NCI-H82 (cell line): ENCODE results near the gene TSPAN32.
"Not testable (repeated sequence)": the region's sequence is repeated elsewhere in the genome, so short reads cannot be mapped to it uniquely, and the experiment has no call there.

Source experiments
- DNase-seq: peaks from one replicate; lab custom pipeline; 2025; lab: John Stamatoyannopoulos, UW

Gene TSPAN32

GRCh38 chr11:2335286-2335685, 33.5 kb downstream of the TSPAN32 start:
- DNase-seq: not testable (repeated sequence)

DNA sequence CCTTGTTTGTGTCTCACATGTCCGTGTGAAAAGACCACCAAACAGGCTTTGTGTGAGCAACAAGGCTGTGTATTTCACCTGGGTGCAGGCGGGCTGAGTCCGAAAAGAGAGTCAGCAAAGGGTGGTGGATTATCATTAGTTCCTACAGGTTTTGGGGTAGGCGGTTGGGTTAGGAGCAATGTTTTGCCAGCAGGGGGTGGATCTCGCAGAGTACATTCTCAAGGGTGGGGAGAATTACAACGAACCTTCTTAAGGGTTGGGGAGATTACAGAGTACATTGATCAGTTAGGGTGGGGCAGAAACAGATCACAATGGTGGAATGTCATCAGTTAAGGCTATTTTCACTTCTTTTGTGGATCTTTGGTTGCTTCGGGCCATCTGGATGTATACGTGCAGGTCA, 36.9 kb downstream of the TSPAN32 start:
- not testable (repeated sequence) for DNase-seq

GRCh38 chr11:2342557-2342956, 40.7 kb downstream of the TSPAN32 start:
- no peak for DNase-seq

- no peak for DNase-seq
Measured at GRCh38 chr11:2342981-2343380, 41.2 kb downstream of the TSPAN32 start.

DNA sequence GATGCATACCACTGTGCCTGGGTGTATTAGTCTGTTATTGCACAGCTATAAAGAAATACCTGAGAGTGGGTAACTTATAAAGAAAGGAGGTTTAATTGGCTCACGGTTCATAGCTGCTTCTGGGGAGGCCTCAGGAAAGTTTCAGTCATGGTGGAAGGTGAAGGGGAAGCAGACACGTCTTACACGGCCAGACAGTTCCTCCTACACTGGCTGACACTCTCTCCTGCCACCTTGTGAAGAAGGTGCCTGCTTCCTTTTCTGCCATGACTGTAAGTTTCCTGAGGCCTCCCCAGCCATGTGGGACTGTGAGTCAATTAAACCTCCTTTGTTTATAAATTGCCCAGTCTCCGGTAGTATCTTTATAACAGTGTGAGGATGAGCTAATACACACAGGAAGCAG, 41.7 kb downstream of the TSPAN32 start:
- no peak for DNase-seq

DNA sequence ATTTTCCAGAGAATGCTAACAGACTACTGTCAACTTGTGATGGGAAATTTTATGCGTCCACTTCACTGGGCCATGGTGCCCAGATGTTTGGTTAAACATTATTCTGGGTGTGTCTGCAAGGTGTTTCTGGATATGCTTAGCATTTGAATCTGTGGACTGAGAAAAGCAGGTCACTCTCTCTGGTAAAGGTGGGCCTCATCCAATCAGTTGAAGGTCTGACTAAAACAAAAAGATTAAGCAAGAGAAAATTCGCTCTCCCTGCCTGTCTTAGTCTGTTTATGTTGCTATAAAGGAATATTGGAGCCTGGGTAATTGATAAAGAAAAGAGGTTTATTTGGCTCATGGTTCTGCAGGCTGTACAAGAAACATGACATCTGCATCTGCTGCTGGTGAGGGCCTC, 43.2 kb downstream of the TSPAN32 start:
- no peak for DNase-seq

GRCh38 chr11:2346014-2346413, 44.2 kb downstream of the TSPAN32 start:
- no peak for DNase-seq

- no peak for DNase-seq
Measured at GRCh38 chr11:2346586-2347307, 44.9 kb downstream of the TSPAN32 start.

GRCh38 chr11:2347308-2347830, 45.6 kb downstream of the TSPAN32 start:
- DNase-seq: no peak

DNA sequence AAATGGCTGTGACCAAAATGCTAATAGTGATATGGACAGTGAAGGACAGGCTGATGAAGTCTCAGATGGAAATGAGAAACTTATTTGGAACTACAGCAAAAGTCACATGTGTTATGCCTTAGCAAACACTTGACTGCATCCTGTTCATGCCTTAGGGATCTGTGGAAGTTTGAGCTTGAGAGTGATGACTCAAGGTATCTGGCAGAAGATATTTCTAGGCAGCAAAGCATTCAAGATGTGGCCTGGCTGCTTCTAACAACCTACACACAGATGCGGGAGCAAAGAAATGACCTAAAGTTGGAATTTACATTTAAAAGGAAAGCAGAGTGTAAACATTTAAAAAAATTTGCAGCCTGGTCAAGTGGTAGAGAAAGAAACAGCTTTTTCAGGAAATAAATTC, 47.2 kb downstream of the TSPAN32 start:
- no peak for DNase-seq

DNA sequence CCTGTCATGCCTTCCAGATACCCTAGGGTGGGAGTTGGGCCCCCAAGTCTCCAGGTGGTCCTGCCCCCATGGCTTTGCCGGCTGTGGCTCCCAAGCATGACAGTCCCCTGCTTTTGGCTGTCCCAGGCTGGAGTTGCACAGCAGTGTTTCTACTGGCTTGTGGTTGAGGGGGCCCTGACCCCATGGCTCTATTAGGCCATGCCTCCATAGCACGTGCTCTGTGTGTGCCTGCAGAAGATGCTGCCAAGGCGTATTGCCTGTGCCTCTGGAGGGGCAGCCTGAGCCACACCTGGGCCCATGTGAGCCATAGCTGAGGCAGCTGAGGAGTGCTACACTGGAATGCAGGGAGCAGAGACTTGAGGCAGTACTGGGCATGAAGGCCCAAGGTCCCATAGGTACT, 49.9 kb downstream of the TSPAN32 start:
- no peak for DNase-seq

DNA sequence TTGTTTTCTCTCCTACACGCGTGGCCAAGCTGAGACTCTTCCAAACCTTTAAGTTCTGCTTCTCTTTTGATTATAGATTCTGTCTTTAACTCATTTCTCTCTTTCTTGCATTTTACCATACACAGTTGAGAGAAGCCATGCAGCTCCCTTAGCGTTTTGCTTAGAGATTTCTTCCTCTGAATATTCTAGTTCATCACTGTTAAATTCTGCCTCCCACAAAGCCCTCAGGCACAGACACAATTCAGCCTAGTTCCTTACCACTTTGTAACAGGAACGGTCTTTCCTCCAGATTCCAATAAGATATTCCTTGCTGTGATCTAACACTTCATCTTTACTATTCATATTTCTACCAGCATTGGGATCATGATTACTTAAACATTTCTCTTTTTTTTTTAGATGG, 50.6 kb downstream of the TSPAN32 start:
- no peak for DNase-seq

GRCh38 chr11:2355000-2355644, 53.3 kb downstream of the TSPAN32 start:
- no peak for DNase-seq

DNA sequence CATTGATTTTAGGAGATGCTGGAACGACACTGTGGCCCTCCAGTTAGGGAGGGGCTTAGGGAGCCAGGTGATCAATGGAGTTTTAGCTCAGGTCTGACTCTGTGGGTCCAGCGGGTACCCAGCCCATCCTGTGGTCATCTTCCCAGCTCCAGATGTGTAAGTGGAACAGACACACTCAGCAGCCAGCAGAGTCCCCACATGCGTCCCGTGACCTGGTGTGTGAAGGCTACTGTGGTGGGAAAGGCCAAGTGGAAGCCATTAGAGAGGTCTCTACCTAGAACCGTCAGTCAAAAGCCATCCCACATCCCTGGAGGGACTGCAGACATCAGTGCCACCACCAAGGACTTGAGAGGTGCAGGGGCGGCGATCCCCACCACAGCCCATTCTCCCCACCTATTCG, 55.4 kb downstream of the TSPAN32 start:
- no peak for DNase-seq

DNA sequence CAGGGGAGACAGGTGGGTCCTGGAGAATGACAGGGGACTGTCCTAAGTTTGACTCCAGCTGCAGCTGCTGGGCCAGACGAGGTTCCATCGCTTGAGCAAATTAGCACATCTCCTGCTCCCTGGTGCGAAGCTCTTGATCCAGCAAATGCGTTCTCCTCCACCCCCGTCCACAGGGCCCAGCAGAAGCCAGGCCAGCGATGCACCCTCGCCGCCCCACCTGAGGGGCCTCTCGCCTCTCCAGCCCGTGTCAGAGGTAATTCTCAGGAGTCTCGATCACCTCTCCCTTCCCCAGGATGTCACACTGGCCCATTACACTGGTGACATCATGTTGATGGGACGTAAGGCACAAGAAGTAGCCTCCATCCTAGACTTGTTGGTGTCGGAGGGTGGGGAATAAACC, 55.8 kb downstream of the TSPAN32 start:
- DNase-seq: not testable (repeated sequence)

DNA sequence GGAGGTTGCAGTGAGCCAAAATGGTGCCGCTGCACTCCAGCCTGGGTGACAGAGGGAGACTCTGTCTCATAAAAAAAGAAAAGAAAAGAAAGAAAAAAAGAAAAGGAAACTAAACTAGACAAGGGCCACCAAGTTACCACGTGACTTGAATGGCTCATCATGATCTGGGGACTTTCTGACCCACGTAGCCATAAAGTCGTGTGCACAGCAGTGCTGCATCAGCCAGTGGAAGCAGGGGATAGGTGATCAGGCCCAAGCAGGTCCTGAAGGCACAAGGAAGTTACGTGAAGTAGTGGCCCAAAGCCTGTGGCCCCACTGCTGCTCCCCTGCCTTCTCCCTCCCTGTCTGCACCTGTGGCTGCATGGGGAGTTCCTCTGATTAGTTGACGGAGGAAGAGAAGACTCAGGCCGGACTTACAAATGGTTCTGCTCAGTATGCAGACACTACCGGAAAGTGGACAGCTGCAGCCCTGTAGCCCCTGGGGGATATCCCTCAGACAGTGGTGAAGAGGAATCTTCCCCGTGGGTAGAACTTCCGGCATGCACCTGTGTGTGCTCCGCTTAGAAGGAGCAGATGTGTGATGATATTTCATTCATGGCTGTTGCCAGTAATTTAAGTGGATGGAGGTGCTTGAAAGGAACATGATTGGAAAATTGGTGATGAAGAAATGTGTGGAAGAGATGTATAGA, 57.1 kb downstream of the TSPAN32 start:
- DNase-seq: no peak

DNA sequence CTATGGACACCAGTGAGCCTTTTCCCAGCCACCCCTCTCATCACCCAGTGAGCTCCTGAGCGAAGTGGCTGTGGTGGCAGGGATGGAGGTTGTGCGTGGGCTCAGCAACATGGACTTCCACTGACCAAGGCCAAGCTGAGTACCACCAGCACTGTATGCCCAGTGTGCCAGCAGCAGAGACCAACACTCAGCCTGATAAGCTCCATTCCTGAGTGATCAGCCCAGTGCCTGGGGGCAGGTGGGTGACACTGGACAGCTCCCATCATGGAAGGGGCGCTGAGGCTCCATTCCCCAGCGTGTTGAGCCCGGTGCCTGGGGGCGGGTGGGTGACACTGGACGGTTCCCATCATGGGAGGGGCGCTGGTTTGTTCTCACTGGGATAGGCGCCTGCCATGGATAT, 57.7 kb downstream of the TSPAN32 start:
- DNase-seq: no peak

GRCh38 chr11:2360081-2360642, 58.3 kb downstream of the TSPAN32 start:
- DNase-seq: no peak

DNA sequence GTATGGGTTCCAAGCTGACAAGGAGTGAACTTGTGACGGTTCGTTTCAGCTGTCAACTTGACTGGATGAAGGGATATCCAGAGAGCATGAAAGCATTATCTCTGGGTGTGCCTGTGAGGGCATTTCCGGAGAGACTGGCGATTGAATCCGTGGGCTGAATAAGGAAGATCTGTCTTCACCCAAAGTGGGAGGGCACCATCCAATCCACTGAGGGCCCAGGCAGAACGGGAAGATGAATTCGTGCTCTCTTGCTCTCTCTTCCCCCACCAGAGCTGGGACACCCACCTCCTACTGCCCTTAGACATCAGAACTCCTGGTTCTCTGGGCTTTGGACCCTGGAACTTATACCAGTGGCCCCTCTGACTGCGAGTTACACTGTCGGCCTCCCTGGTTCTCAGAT, 59.8 kb downstream of the TSPAN32 start:
- DNase-seq: no peak

GRCh38 chr11:2362414-2362813, 60.6 kb downstream of the TSPAN32 start:
- no peak for DNase-seq

DNA sequence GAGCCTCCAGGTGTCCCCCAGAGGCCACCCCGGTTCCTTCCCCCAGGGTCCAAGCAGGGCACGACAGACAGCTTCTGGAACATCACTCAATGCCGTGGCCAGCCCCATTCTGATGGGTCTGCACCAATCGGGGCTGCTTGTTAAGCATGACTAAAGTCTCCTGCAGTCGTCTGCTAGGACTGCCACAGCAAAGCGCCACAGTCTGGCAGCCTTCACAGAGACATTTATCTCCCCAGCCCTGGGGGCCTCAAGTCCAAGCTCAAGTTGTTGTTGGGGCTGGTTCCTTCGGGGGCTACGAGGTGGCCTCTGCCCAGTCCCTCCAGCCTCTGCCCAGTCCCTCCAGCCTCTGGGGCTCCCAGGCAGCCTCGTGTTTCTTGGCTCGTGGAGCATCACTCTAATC, 61.3 kb downstream of the TSPAN32 start:
- DNase-seq: no peak

GRCh38 chr11:2363577-2364370, 62.0 kb downstream of the TSPAN32 start:
- no peak for DNase-seq
